Measurements from ENCODE around the gene CSTF1.

GRCh38 chr20:56385130-56385529 is 7.3 kb upstream of the CSTF1 start:
- no peak for TF ChIP-seq CTCF (conservative IDR thresholded peaks at IDR 0.05)
- TF ChIP-seq ZFX (IDR thresholded peaks at IDR 0.05): no peak

All from C4-2B (cell line).